Brain pericyte (primary cell): ENCODE data around the gene ATPAF2.
"Not testable (repeated sequence)": the region's sequence is repeated elsewhere in the genome, so short reads cannot be mapped to it uniquely, and the experiment has no call there.

Source experiments
- DNase-seq: peaks from one replicate; pipeline ENCODE4 v3.0.0-alpha.2; 2012; ENCODE audit warnings: low read depth, low spot score

ATPAF2 gene

DNA sequence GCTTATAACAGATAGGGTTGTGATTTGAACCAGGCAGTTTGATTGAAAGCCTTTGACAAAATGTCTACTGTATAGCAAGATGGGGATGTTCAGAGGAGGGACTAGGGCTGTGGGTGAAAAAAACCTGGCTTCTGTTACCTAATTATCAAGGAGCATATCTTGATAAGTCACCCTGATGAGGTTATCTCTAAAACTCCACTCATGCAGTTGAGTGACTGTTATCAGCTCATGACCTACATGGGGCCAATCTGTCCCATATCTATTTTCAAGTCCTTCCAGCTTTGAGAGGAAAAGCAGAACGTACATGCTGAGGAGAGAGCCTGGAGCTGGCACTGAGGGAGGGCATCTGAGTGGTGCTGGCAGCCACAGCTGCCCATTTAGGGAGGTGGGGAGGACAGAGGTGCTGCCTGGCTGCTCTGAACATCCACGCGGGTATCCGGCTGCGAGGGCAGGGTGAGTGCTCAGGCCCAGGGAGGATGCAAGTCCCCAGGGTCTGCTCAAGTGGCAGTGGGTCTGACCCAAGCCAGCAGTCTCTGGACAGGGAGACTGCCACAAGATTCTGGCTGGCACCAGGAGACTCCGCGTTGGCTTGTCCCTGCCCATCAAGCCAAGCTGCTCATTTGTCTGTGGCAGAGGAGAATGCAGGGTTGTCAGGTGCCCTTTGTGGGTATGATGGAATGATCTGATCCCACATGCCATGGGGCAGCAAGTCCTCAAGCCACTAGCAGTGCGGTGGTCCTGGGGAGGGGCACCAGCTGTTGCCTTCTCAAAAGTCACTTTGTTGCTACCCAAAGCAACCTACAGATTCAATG is 29.2 kb downstream of the ATPAF2 start:
- DNase-seq: no peak

DNA sequence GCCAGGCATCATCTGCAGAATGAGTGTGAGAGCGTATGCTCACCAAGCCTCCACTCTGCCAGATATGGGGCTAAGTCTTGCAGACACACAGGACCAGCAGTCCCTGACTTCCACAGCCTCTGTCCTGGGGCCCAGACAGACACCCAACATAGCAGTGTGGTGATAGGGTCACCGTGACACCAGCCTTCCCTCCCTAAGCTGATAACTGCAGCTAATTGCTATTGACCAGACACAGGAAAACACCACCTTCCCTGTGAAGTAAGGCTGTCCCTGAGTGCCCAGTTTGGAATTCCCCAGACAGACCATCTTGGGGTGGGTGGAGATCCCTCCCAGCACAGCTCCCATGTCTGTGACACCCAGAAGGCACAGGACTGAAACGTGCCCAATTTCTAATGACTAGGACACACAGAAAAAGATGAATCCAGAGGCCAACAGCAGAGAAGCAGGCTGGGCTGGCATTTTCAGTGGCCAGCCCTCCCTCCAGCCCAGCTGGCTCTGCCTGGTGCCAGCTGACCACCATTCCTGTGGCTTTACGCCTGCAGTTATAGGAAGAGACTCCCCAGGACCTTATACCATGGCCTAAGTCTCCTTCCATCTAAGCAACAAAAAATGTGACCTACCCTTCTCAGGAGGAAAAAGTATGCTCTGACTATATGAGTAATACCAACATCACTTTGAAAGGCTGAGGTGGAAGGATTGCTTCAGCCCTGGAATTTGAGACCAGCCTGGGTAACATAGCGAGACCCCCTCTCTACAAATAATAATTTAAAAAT is 30.3 kb downstream of the ATPAF2 start:
- DNase-seq: no peak

DNA sequence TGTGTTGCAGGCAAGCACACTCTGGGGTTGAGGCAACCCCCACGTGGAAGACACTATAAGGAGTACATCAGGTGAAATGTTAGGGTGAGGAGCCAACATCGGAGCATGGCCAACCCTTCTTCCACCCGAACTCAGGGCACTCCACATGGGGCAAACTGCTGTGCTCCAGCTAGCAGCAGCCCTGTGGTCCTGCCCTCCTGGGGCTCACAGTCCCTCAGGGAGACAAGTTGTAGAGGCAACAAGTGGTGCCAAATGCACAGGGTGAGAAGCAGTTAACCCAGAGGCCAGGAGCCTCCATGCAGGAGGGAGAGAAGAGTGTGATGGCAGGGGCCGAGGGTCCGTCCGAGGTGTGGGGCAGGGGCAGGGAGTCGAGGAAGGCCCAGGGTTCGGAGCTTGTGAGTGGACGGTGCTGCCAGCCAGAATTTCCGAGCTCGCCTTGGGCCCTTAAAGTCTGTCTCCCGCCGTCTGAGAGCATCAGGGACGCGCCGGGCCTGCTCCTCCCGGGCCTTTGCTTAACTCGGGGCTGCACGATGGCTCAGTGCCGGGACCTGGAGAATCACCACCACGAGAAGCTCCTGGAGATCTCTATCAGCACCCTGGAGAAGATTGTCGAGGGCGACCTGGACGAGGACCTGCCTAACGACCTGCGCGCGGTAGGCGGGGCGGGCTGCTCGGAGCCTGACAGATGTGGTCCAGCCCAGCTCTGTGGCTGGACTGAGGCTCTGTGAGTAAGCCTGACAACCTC is 32.3 kb downstream of the ATPAF2 start:
- no peak for DNase-seq

DNA sequence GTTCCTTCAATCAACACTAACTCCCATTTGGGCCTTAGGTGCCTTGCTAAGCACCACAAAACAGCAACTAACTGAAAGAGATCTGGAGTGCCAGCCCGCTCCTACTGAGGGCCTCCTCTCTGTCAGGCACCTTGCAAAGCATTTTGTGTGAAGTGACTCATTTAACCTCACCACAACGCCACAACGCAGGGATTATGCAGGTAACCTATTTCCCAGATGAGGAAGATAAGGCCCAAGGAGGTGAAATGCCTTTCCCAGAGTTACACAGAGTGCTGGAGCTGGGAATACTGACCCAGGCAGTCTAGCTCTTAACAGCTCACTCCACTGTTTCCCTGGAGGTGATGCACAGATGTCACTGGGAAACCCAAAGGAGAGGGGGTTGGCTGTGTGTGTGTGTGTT is 33.5 kb downstream of the ATPAF2 start:
- no peak for DNase-seq

DNA sequence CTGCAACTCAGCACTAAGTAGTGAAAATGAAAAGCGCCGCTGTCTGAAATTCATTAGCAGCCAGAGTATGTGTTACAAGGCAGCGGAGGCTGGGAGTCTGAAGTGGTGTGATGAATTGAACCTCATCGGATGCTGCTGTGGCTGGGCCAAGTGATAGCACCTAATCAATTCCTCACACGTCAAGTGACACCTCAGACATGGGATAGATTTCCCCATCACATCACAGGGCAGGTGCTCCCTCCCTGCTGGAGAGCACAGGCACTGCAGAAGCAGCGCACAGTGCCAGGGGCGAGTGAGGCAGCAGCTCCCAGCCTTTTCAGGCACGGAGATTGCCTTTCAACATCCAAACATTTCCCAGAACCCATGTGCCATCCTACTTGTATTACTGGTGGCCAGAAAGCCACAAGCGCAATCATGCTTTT is 34.1 kb downstream of the ATPAF2 start:
- no peak for DNase-seq

DNA sequence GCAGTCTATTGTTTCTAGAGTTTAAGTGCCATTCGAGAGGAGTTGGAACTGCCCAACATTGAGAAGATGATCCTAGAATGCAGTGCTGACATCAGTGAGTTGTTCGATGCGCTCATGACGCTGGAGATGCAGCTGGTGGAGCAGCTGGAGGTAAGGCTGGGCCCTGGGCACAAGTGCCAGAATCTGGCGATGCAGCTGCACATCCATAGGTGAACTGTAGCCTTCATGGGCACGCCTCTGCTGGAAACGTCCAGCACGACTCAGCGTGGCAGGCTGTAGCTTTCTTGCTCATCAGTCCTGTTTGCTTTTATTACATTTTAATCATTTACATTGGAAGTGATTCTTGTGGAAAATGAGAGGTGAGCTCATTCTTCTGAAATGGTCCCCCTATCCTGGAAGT is 34.6 kb downstream of the ATPAF2 start:
- no peak for DNase-seq

DNA sequence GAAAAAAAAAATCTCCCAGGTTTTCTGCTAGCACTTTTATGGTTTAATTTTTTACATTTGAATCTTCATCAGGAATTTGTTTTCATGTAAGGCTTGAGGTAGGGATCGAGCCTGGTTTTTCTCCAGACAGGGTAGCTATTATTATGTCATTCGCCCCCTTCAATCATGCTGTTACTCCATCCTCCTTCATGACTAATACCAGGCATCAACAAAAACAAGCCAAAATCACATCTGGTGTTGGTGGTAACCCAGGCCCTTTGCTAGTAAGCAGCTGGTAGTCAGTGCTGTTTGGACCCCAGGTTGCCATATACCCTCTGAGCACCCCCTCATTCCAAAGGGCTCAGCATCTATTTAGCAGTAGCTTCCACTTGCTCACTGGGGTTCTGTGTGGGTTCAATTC is 36.8 kb downstream of the ATPAF2 start:
- DNase-seq: no peak

DNA sequence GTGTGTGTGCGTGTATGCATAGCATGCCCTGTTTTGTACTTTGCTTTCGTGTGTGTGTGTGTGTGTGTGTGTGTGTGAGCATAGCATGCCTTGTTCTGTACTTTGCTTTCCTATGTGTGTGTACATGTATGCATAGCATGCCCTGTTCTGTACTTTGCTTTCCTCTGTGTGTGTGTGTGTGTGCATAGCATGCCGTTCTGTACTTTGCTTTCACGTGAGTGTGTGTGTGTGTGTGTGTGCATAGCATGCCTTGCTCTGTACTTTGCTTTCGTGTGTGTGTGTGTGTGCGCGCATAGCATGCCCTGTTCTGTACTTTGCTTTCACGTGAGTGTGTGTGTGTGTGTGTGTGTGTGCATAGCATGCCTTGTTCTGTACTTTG is 38.9 kb downstream of the ATPAF2 start:
- no peak for DNase-seq

DNA sequence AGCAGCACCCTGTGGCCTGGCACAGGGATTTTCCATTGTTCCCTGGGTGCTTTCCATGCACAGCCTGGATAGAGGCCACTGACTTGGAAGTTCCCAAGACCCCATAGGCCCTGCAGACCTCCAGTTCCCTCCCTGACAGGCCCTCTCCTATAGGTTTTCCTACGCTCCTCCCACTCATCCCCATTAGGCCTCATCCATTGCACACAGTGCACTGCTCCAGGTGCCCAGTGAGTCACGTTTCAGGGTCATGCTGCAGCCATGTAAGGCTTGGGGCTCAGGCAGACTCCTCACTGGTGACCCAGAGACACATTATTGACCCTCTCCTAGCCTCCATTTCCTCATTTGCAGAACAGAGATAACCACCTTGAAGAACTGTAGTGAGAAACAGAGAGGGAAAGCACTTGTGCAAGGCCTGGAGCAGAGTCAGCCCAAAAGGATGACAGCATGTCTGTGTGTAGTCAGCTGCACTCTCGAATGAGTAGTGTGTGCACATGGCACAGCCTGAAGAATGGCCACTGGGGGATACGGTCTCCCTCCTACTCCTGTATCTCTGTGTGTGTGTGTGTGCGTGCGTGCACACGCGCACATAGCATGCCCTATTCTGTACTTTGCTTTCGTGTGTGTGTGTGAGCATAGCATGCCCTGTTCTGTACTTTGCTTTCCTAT is 39.5 kb downstream of the ATPAF2 start:
- no peak for DNase-seq

DNA sequence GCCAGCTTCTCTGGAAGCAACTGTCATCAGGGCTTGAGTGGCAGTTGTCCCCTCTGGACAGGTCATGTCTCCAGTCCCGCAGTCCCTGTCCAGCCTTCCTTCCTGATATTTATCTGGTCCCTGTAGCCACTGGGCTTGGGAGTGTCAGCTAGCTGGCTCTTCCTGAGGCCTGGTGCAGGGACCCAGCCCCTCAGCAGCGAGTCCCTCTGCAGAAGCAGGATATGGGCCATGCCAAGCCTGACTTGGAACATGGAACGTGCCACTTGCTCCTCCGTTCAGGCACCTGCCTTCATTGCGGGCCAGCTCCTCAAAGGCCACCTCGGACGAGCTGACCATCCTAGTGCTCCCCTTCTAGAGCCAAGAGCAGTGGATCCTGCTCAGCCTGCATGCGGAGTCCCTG is 40.0 kb downstream of the ATPAF2 start:
- DNase-seq: no peak

DNA sequence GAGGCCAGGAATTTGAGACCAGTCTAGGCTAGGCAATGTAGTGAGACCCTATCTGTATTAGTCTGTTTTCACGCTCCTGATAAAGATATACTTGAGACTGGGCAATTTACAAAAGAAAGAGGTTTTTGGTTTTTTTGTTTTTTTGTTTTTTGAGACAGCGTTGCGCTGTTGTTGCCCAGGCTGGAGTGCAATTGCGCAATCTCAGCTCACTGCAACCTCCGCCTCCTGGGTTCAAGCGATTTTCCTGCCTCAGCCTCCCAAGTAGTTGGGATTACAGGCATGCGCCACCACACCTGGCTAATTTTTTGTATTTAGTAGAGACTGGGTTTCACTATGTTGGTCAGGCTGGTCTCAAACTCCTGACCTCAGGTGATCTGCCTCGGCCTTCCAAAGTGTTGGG is 43.1 kb downstream of the ATPAF2 start:
- not testable (repeated sequence) for DNase-seq

DNA sequence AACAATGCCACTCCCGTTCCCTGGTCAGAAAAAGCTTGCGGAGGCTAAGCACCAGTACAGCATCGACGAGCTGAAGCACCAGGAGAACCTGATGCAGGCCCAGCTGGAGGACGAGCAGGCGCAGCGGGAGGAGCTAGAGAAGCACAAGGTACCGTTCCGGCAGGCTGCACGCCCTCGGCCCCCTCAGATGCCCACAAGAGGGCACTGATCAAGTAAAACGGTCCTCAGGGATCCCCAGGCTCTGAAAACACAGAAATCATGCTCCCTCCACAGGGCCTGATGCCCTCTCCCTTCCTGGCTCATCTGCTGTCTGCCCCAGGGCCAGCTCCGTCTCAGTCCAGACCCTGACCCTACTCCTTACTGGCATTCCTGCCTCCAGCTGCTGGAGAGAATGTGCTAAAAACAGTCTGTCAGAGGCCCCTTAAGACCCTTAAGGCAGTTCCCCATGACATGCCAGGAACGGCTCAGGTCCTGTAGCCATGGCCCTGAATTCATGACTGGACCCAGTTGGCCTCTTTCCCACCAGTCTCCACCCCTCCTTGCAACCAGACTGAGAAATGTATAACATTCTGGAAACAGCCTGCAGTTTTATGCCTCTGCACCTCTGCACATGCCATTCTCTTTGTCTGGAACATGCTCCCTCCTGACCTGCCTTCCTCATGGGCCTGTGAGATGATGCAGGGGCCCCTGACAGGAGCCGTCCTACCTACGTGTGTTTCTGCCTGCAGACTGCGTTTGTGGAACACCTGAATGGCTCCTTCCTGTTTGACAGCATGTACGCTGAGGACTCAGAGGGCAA is 44.5 kb downstream of the ATPAF2 start:
- no peak for DNase-seq

DNA sequence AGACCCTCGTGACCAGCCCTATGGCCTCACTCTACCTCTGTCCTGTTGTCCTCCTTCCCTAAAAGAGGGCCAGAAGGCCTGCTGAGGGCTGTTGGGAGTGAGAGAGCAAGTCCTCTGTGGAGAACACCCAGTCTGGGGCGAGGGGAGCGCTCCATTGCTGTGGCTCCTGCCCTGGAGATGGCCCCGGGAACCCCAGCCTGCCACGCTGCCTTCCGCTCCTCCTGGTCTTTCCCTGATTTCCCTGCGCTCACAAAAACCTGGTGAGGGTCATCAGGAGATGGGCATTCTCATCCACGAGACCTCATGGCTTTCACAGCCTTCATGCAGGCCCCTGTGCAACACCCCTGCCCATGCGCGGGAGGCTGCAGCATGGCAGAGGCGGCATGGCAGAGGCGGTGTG is 45.1 kb downstream of the ATPAF2 start:
- no peak for DNase-seq

DNA sequence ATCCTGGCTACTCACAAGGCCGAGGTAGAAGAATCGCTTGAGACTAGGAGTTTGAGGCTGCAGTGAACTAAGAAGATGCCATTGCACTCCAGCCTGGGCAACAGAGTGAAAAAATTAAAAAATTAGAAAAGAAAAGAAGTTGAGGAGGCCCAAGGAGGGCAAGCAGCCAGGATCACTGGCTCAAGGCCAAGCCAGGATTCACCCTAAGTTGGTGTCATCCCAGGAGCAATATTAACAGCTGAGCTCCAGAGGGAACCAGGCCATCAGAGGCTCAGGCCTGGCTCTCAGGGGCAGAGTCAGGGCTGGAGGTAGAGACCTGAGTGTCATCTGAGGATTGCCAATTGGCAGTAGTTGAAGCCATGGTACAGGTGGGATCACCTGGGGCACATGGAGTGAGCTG is 45.6 kb downstream of the ATPAF2 start:
- DNase-seq: no peak

DNA sequence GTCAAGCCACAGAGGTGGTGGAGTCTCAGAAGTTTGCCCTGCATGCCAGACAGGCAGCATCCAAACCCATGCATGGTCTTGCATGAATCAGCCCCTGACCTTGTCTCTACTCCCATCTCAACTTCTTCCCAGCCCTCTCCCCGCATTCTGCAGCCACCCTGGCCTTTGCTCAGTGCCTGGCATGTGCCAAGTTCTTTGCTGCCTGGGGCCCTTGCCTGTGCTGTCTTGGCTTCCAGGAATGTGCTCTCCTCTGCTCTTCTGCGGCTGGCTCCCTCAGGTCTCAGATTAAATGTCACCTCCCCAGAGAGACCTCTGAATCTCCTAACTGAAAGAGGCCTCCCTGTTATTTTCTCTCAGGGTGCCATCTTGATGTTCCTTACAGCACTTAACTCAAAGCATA is 48.7 kb downstream of the ATPAF2 start:
- no peak for DNase-seq

DNA sequence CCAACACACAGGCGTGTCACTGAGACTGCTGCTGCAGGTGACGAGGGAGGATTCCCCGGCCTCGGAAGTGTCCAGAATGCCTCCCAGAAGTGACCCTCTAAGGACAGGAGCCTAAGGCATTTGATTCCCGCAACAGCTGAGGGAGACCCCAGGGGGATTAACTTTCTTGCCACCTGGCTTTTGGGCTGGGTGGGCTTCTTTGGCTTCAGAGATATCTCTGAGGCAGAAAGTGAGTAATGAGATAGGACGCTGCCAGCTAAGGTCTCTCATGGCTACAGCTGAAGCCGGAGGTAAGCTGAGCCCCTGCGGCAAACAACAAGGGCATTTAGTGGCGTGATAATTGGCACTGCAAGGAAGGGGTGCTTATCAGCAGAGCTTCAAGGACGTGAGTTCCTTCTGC is 49.4 kb downstream of the ATPAF2 start:
- no peak for DNase-seq

DNA sequence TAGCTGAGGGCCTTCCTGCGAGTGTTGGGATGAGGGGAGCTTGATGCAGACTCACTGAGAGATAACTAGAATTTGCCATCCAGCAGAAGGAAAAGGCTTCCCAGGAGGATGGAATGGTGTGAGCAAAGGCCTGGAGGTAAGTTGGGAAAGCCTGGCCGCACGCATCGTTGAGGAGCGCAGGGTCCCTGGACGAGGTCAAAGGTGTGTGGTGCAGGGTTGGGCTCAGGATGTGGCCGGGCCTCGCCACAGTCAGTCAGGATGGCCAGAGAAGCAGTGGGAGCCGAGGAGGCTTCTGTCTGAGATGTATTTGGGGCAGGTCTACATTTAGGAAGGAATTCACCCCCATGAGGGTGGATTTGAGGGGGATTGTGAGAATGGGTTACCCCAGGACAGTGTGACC is 49.9 kb downstream of the ATPAF2 start:
- DNase-seq: no peak

DNA sequence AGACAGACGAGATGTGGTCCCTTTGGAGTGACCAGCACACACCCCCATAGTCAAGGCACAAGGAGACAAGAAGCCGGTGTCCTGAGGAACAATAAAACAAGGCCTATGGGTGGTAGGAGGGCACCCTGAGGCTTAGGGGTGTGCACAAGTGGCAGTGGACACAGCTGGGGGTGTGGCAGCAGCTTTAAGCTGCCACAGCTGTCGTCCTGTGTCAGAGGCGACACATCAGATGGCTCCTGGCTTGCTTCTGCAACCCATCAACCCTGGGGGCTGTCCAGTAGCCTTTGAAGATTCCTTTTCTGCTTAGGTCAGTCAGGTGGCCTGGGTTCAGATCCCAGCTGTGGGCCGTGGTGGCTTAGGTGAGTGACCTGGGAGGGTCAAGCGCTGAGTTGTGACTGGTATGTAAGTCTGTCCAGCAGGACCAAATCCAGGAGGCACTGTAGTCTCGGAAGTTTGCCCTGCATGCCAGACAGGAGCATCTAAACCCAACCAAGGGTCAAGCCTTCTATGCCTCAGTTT is 50.5 kb downstream of the ATPAF2 start:
- DNase-seq: no peak

DNA sequence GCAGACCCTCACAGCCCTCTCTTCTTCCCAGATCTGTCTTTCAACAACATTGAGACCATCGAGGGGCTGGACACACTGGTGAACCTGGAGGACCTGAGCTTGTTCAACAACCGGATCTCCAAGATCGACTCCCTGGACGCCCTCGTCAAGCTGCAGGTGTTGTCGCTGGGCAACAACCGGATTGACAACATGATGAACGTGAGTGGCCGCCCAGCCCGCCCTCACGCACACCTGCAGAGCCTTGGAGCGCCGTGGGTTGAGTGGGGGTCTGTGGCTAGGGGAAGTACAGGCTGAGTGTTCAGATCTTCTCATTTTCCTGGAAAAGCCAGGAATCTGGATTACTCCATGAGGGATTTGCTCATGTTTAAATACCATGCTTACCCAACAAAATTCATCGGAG is 51.1 kb downstream of the ATPAF2 start:
- DNase-seq: no peak

DNA sequence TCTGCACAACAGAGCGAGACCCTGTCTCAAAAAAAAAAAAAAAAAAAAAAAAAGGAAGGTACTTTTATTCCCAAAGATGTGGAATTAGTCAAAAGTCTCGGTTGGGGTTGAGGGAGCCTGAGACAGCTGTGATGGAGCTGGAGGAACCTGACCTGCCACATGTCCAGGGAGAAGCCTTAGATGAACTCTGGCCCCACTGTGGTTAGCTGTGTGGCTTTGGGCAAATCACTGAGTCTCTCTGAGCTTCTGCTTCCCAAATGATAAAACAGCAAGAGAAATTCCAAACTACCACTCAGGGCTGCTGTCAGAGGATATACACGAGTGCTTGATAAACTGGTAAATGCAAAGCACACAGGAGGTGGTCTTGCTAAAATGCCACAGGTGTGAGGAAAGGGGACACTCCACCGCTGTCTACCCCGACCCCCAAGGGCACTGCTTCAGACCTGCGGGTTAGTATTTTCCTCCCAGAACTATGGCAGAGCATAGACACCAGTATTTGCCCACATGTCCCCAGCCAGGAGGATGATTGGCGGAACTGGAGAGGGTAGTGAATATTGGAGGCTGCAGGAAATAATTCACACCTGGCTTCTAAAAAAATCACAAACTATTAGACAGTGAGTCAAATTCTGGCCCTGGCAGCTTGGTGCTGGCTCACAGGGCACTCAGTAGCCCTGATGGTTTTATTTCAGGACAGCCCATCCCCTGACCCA is 51.6 kb downstream of the ATPAF2 start:
- DNase-seq: no peak
